ENCODE data around the gene FAAH2. TPM values are rescaled to one million over a fixed set of nuclear protein-coding genes. Genes with fewer than 3 reads are reported as not detected.

Gene FAAH2
- total and polyA plus RNA-seq, 2 donors (not counting 3 experiments of a cell fraction or from before 2014, with no cell fraction given), result 0.06 to 0.15 TPM

GRCh38 chrX:57267308-57267707, 19.2 kb upstream of the FAAH2 start:
- H3K79me2 ChIP-seq (ENCODE audit: control insufficient read depth, insufficient read depth, low read length), result no peaks in the 10 kb centered on the region
- H3K4me3 ChIP-seq (replicated peaks in 1 of 3; ENCODE audit: insufficient read depth in 1 of 3, low read depth in 1 of 3, low read length in 3 of 3), result no peak overlapping the region
- no peak overlapping the region for H3K9ac ChIP-seq (replicated peaks; ENCODE audit: extremely low read depth, insufficient read depth, low read length)
- H3K9me3 ChIP-seq (replicated peaks; ENCODE audit: control insufficient read depth, insufficient read depth, low read length), result no peaks in the 10 kb centered on the region
- H3K4me2 ChIP-seq (ENCODE audit: insufficient read depth, low read length), result no peak overlapping the region
- no peaks in the 10 kb centered on the region for H4K20me1 ChIP-seq (replicated peaks; ENCODE audit: control insufficient read depth, extremely low read depth, insufficient read depth, low read length)
- intact Hi-C loops (cut with micrococcal nuclease) (no loop called here), dilution Hi-C loops (cut with MboI; ENCODE audit: extremely low pct_ligation_motif_present, low sequenced_read_pairs) (no loop called here)
- H3K9me1 ChIP-seq (replicated peaks; ENCODE audit: control insufficient read depth, extremely low read depth, insufficient read depth, low read length), result no peaks in the 10 kb centered on the region
- no TSS peak for BruUV-seq (replicated peaks)
- no peak overlapping the region for H3K27ac ChIP-seq (ENCODE audit: insufficient read depth, low read depth, low read length)
- H3K36me3 ChIP-seq (ENCODE audit: control insufficient read depth in 2 of 2, extremely low read depth in 1 of 2, insufficient read depth in 2 of 2, low read length in 2 of 2), result no peaks in the 10 kb centered on the region
- DNase-seq (ENCODE audit: low read depth, low spot score) (no peak), FAIRE-seq (no peak)
- CTCF ChIA-PET, result no interaction called here
- POLR2A ChIA-PET, result no interaction called here
- H3K4me1 ChIP-seq (ENCODE audit: control insufficient read depth, extremely low read depth, insufficient read depth, low read length), result no peaks in the 10 kb centered on the region
- no peak for TF ChIP-seq GATA2 (IDR thresholded peaks at IDR 0.05; ENCODE audit: insufficient read depth, insufficient read length, low read depth, low read length)
- TF ChIP-seq MYC (IDR thresholded peaks at IDR 0.05; ENCODE audit: low read depth, low read length), result no peak
- no peak for TF ChIP-seq MAX (IDR thresholded peaks at IDR 0.05; ENCODE audit: insufficient read depth, insufficient read length)
- no peak for TF ChIP-seq POLR2AphosphoS5 (IDR thresholded peaks at IDR 0.05; ENCODE audit: insufficient read depth, low read depth, low read length)
- no peak for TF ChIP-seq EZH2 (IDR thresholded peaks at IDR 0.05; ENCODE audit: borderline replicate concordance, low read depth, low read length, severe bottlenecking)
- no peak for TF ChIP-seq FOS (IDR thresholded peaks at IDR 0.05; ENCODE audit: borderline replicate concordance, insufficient read depth, low read length)
- no peak for TF ChIP-seq JUN (IDR thresholded peaks at IDR 0.05; ENCODE audit: borderline replicate concordance, insufficient read depth, insufficient read length, low read depth)
- no peak for TF ChIP-seq POLR2A (IDR thresholded peaks at IDR 0.05; ENCODE audit: low read depth, low read length)
- TF ChIP-seq CTCF (IDR thresholded peaks at IDR 0.05; ENCODE audit: extremely low read depth in 1 of 2, insufficient read depth in 1 of 2, low read depth in 1 of 2, low read length in 2 of 2), result no peak
- H3K27me3 ChIP-seq (ENCODE audit: control insufficient read depth in 2 of 2, insufficient read depth in 2 of 2, low read length in 2 of 2), result no peaks in the 10 kb centered on the region
- H2AFZ ChIP-seq (ENCODE audit: low read depth, low read length), result no peak overlapping the region

All from endothelial cell of umbilical vein (primary cell).